Esophagus muscularis mucosa (tissue), 3 donors: ENCODE measurements around the gene SHTN1.

Source experiments
- CTCF ChIP-seq, 3 experiments: fragments of 200-600 bp in 2 of 3; fragments of 450-650 bp in 1 of 3; sonication (generic) in 2 of 3; IDR thresholded peaks; one replicate each; pipeline ENCODE4 v1.5.1; 2017 to 2019; ENCODE audit warnings: antibody characterized with exemption in 3 of 3, mild to moderate bottlenecking in 2 of 3, moderate library complexity in 1 of 3
- POLR2A ChIP-seq: fragments of 450-650 bp; IDR thresholded peaks from one replicate; pipeline ENCODE4 v1.6.1; 2017; ENCODE audit warnings: antibody characterized with exemption, moderate library complexity, mild to moderate bottlenecking, low read depth

- TF ChIP-seq CTCF (IDR thresholded peaks at IDR 0.05) (no peak), POLR2A (no peak)
Observed at GRCh38 chr10:117002206-117002605, 2.8 kb downstream of the SHTN1 start.
